Measurements from ENCODE around the gene RAB17.

GRCh38 chr2:237542001-237542704 is 48.4 kb downstream of the RAB17 start:
- TF ChIP-seq ZNF274 (IDR thresholded peaks at IDR 0.05; ENCODE audit: low read depth, low read length), result no peak
- no peak for TF ChIP-seq POLR2A (IDR thresholded peaks at IDR 0.05; ENCODE audit: borderline replicate concordance, extremely low read depth, insufficient read depth, insufficient read length)
- no peak for TF ChIP-seq RAD21 (IDR thresholded peaks at IDR 0.05; ENCODE audit: low read depth)
- no peak for TF ChIP-seq CTCF (IDR thresholded peaks at IDR 0.05 in 2 of 3, conservative IDR thresholded peaks at IDR 0.05 in 1 of 3; ENCODE audit: borderline replicate concordance in 1 of 3, insufficient read depth in 1 of 3, low read depth in 2 of 3, low read length in 2 of 3)
- TF ChIP-seq EGR1 (IDR thresholded peaks at IDR 0.05; ENCODE audit: low read depth), result no peak
- no peak for TF ChIP-seq SRF (IDR thresholded peaks at IDR 0.05; ENCODE audit: low read depth)
- no peak for TF ChIP-seq REST (IDR thresholded peaks at IDR 0.05; ENCODE audit: low read depth)
